A172 (cell line): Measurements from ENCODE around the gene ATXN1. TPM values are rescaled to one million over a fixed set of nuclear protein-coding genes. Genes with fewer than 3 reads are reported as not detected.
A peak's percentile ranks its signal among the peaks of the same experiment; 100 is the strongest.

Source experiments
- DNase-seq: peaks from one replicate; pipeline ENCODE4 v3.0.0-alpha.2; 2015; ENCODE audit warnings: low spot score
- total RNA-seq: library from RNA; depleted of rRNA; stranded (reverse); fragments of >200 nt; shearing (Covaris generic); gene quantifications from 2 replicates; pipeline ENCODE4 v1.2.3, GENCODE V29; 2014

ATXN1 gene
- total RNA-seq, 1 experiment from 2014 or later, result 12.4 TPM

DNA sequence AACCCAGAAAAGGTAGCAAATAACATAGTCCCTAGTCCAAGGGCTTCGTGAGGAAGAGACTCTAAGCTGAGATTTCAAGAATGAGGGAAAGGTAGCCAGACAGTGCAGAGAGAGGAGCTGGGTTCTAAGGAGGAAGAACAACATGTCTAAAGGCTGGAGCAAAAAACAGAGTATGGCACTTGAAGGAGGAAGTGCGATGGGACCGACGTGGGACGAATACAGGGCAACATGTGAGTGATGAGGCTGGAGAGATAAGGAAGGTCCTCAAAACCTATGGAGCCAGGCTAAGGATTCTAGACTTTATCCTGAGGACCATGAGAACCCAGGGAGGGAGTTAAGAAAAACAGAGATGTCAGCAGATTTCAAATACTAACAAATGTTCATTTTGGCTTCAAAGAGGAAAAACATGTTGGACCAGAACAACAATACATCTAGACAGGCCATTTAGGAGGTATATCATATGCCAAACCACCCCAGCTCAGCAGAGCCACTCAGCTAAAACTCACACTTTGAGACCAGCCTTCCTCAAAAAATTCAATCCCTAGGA, 17.5 kb downstream of the ATXN1 start:
- no peak for DNase-seq

DNA sequence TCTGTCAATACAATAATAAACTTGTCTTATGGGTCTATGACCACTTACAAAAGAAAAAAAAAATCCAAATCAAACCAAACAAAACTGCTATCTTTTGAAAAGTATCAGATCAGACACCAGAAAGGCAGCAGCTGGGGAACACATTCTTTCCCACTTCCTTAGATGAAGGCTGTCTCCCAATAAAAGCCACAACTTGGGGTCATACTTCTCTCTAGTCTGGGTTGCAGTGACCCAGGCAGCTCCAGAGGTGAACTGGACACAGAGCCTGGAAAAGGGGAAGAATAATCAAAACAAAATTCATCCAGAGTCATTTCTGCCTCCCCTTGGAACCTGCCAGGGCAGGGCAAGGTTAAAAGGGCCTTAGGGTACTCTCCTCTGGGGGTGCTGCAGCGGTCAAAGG, 19.1 kb downstream of the ATXN1 start:
- no peak for DNase-seq

DNA sequence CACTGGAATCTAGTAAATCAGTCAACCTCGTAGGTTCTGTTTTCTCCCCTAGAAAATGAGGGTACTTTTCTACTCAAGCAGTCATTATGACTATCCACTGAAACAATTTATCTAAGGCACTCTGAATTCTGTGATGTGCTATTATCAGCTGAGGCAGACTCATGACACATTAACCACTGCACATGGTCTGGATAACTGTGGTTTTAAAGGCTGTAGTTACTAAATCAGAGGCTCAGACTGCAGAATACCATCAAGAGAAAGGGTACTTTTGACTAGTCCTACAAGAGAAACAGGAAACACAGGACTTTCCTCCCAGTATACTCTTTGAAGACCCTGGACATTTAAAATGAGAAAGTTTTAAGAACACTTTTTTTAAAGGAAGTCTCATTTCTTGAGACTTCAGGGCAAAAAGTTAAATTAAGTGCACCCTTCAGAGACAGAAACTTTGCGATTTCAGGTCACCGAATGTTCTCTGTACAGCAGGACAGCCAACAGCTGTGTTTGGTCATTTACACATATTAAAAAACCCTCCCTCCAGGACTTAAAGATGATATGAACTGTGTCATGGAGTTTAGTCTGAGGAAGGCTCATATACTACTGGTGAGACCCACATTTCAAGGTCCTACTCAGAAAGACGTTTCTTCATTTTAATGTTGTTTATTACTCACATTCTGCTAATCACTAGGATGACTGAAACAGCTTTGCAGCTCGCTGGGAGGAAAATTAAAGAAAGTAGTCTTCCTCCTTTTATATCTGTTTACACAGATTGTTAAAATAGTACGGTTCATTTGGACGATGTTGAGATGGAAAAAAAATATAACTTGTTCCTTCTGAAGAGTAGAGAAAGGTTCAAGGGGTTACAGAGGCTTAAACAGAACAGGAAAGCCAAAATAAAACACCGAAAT, 19.9 kb downstream of the ATXN1 start:
- peak; percentile 94 for DNase-seq

GRCh38 chr6:16740097-16740496, 21.2 kb downstream of the ATXN1 start:
- no peak for DNase-seq

GRCh38 chr6:16739329-16739801, 21.9 kb downstream of the ATXN1 start:
- DNase-seq, result peak; percentile 71

DNA sequence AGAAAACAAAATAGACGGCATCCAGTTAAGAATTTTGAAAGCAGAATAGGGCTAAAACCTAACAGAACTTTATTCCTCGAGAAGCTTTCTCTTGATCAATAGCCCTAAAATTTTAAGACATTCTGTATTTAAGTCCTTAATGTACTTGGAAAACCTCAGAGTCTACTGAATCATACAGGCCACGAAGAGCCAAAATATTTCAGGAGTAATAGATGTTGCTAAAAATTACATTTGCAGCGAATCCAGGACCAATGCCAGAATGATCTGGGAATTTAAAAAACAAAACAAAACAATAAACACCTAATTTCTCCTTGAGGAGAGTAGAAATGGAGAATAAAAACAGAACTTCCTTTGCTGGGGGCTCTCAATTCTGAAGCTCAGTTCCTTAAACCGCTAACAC, 23.3 kb downstream of the ATXN1 start:
- no peak for DNase-seq

DNA sequence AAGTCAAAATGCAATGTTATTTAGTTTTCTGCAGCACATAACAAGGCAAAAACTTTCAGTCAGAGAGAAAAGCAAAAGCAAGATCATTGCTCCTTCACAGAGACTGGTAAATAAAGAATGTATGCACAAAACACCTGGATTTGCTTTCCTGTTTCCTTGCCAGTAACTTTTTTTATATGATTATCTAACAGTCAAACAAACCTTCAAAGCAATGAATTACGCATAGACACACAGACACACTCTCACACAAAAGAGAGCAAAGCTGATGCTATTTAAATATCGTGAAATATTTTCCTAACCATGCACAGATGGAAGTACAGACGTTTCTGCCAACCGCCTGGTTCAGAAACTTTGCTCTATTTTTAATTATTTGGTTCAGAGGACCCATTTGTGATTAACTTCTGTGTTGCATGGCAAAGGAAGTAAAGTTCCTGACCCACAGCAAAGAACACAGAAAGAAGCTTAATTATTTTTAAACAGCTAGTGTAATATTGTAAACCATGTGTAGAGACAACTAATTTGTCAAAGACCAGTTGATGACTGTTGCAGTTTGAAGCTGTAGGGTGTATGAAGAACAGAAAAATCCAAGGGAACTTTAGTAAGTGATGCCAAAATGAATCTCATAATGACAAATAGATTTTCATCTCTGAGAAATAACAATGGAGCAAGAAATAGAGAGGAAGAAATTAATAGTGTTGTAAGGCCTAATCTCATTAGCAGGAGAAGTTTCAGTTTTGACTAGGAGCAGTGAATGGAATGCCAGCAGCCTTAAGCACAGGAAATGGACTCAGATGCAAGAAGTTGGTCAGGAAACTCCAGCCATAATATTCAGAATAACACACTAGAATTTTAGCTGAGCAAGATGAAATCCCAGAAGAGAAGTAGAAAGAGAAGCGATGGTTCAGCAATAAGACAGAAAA, 24.1 kb downstream of the ATXN1 start:
- DNase-seq, result no peak

GRCh38 chr6:16735014-16735413, 26.2 kb downstream of the ATXN1 start:
- DNase-seq, result no peak

DNA sequence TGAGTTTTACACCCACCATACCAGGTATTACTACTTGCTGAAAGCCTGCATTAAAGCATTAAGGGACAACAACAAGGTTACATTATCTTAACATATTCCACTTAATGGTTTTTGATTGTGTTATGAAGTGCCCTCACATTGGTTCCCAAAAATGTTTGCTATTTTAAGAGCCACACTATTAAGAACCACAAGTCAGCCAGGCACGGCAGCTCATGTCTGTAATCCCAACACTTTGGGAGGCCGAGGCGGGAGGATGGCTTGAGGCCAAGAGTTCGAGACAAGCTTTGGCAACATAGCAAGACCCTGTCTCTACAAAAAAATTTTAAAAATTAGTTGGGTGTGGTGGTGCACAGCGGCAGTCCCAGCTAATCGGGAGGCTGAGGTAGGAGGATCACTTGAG, 28.2 kb downstream of the ATXN1 start:
- no peak for DNase-seq

- DNase-seq, result no peak
These were observed 29.7 kb downstream of the ATXN1 start for GRCh38 chr6:16731478-16732051.

DNA sequence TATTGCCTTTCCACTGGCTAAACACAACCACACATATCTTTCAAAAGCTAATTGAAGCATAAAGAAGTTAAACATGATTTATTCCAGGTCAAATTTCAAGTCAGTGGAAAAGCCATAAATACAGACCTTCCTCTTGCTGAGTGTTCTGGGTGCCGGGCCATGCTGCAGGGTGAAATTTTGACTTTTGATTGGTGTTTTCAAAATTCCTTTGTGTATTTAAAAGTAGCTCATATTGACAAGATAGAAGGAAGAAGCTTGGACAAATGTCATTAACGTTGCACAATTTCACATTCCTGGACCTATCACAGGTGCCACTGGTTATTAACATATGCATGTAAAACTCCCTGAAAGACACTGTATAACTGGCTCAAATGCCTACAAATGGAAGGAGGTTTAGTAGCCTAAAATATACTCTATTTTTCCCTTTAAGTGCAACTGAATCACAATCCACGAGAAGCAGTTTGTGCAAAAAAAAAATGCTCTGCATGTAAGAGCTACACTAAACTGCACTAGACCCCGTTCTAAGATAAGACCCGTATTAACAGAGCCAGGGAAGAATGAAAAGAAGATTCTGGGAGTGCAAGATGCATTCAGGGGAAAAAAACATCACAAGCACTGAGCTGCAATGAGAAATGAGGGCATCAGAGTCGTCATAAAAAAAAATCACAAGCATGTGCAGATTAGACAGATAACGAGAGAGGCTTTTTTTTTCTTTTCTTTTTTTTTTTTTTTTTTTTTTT, 30.4 kb downstream of the ATXN1 start:
- no peak for DNase-seq

DNA sequence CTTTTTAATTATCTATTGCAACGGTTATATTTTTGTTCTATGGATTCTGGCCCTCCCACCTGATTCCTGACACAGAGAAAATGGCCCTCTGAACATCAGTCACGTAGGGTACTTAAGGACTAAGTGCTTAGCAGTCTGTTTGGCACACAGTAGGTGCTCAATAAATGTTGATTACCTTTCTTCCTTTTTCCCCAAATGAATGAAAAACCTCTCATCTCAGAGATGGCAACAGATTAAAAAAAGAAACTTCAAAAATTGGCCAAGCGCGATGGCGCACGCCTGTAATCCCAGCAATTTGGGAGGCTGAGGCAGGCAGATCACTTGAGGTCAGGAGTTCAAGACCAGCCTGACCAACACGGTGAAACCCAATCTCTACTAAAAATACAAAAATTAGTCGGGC, 31.5 kb downstream of the ATXN1 start:
- no peak for DNase-seq

DNA sequence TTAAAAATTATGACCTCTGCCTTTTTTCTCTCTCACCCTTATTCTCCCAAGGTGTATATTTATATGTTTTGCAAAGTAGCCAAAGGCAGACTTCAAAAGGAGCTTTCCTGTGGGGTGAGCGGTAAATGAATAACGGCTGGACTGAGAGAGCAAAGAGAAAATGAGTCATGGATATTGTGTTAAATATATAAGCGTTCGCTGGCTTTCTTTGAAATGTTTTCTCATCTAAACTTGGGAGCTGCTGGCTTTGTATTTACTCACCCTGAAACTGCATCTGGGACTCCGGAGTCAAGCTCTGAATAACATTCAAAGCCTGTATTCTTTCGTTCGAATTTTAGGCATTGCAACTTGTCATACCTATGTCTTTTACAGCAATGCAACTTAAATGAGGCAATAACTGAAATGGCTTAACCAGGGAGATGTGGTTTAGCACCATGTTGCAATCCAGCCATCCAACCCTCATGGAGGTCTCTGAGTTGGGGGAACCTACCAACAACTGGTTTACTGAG, 32.0 kb downstream of the ATXN1 start:
- DNase-seq, result peak; percentile 58

DNA sequence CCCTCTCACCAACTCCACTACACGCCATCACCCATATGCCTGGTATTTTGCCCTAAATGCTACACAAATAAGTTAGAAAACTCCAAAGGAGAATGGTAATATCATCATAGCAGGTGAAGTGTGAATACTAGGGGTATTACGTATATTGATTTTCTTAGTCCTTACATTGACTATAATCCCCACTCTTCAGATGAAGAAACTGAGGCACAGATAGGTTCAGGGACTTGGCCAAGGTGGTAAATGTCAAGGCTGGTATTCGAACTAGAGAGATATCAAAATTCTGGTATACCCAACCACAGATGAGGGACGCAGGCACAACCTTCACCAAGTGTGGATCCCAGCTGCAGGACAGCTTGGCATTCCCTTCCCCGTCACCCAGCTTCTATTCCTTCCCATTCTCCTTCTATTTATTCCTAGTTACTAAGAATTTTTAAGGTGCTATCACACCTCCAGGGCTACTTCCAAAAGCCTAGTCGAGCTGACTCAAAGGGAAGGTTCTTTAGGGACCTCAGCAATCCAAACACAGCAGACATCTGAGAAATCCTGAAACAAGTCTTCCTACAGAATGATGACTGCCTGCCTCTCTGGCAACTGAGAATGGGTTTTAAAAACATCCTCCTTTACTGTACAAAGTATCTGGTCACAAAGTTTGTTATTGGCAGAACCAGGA, 32.6 kb downstream of the ATXN1 start:
- no peak for DNase-seq

DNA sequence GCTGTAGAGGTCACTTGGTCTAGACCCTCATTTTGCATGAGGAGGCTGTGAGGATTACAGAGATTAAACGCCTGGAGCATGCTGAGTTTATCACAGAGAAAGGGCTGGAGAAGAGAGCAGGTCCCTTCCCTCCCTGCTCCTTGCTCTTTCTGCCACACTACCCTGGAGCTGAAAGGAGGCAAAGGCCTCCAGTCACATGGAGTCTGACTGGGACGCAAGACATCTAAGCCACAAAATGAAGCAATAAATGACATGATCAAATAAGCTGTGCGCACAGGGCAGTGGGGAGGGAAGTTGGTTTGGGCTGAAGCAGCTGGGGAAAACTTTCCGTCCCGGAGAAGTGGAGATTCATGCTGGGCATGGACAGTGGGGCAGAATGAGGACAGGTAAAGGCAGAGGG, 33.3 kb downstream of the ATXN1 start:
- DNase-seq, result no peak

- DNase-seq, result peak; percentile 44
These were observed 36.0 kb downstream of the ATXN1 start for GRCh38 chr6:16725145-16725864.

- peak; percentile 86 for DNase-seq
These were observed 37.4 kb downstream of the ATXN1 start for GRCh38 chr6:16723826-16724225.

DNA sequence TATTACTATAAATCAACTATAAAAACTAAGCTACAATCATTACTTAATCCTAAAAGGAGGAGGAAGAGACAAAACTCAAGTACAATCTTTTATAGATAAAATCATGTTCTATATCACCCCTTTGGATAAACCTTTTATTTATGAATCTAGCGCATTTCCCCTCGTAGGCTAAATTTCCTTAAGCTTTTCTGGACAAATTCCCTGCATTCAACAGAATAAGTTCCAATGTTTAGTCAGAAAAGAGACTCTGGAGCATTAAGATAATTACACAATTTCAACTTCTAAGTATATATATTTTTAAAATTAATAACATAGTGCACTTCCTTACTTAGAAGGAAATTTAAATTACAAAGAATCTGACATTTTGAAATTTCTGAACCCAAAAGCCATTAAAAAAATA, 37.9 kb downstream of the ATXN1 start:
- no peak for DNase-seq

DNA sequence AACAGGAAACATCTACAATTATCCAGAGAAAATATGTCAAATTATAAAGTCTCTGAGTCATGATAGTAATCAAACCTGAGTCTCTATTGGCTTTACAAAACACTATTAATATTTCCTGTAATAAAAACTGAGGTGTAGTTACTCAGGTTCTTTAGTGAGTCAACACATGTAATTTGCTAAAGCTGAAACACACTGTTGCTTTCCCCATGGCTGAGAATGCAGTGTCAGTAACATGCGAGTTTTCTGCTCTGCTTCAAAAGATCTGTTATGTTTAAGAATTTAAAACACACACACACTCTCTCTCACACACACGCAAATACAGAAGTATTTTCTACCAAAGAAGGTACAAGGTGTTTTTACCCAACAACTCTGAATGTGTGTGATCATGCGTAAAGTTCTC, 38.6 kb downstream of the ATXN1 start:
- DNase-seq, result no peak

GRCh38 chr6:16721977-16722376, 39.3 kb downstream of the ATXN1 start:
- DNase-seq, result no peak
